Measurements from ENCODE around the gene MYO9A.

The MYO9A gene, protein sequence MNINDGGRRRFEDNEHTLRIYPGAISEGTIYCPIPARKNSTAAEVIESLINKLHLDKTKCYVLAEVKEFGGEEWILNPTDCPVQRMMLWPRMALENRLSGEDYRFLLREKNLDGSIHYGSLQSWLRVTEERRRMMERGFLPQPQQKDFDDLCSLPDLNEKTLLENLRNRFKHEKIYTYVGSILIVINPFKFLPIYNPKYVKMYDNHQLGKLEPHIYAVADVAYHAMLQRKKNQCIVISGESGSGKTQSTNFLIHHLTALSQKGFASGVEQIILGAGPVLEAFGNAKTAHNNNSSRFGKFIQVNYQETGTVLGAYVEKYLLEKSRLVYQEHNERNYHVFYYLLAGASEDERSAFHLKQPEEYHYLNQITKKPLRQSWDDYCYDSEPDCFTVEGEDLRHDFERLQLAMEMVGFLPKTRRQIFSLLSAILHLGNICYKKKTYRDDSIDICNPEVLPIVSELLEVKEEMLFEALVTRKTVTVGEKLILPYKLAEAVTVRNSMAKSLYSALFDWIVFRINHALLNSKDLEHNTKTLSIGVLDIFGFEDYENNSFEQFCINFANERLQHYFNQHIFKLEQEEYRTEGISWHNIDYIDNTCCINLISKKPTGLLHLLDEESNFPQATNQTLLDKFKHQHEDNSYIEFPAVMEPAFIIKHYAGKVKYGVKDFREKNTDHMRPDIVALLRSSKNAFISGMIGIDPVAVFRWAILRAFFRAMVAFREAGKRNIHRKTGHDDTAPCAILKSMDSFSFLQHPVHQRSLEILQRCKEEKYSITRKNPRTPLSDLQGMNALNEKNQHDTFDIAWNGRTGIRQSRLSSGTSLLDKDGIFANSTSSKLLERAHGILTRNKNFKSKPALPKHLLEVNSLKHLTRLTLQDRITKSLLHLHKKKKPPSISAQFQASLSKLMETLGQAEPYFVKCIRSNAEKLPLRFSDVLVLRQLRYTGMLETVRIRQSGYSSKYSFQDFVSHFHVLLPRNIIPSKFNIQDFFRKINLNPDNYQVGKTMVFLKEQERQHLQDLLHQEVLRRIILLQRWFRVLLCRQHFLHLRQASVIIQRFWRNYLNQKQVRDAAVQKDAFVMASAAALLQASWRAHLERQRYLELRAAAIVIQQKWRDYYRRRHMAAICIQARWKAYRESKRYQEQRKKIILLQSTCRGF (N-terminal part only)

DNA sequence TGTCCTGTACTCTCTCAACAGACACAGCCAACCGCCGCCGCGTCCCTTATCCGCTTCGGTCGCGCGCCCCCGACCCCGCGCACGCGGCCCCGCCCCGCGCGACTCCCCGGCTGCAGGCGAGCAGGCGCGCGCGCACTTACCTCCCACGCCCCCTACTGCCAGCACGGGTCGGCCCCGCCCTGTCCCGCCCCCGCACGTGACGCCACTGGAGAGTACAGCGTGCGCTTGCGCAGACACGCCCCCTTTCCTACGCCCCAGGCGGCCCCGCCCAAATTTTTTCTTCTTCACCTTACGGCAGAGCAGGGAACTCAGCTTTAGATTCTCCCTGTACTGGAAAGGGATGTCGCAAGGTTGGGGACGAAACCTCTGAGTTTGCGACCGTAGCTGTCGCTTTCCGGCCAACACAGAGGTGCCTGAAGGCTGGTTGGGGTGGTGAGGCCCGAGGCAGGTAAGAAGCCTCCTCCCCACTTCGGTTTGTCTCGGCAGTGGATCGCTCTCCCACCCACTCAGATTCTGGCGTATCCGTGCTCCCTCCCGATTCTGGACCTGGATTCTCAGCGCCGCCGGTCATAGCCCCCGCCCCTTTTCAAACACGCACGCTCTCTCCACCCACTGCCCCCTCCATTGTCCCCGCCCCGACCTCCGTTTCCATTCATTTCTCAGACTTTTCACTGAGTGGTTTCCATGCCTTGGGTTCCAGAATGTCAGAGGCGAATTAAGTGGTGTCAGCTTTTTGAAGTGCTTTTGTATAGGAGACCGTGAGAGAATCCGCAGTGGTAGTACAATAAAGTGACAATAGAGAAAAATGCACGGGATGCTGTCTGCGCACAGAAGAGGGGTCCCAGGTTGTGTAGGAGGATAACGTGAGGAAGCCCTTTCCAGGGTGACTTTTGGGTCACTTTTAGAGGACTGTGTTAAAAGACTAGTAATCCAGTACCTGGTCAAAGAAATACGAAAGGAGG lies at the start of gene MYO9A, which contains the start of gene SENP8:
Gene MYO9A, minus strand, starts transcription at position 134 of the 962 bp plus-strand sequence. CDS start 71,587 bp downstream, outside the sequence.
Gene SENP8, plus strand, starts transcription at position 387 of the 962 bp plus-strand sequence. CDS start 21,221 bp downstream, outside the sequence.
- Histone ChIP-seq H3K4me3 (peak within 1 kb of the TSS; percentile 74 to 94 (median 90)), H3K27ac (peak within 1 kb of the TSS; percentile 80 to 97 (median 95))

DNA sequence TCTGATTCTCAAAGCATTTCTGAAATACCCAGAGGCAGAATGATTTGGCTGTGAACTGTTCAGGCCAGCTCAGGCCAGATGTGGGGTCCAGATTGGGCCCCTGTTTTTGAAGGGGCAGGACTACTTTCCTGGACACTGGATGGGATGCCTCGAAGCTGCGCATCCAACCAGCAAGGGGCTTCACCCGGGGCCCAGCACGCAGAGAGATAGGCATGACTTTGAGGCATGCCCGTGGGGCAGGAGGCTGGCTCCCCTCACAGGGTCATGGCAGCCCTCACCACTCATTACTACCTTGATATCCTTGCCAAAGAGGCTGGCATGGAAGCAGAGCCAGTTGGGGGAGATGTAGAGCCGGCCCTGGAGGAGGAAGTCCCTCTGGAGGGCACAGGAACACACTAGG lies 49.5 kb upstream of the MYO9A start:
- Histone ChIP-seq H3K27ac (no peak overlapping the region), H3K4me3 (no peak overlapping the region)

DNA sequence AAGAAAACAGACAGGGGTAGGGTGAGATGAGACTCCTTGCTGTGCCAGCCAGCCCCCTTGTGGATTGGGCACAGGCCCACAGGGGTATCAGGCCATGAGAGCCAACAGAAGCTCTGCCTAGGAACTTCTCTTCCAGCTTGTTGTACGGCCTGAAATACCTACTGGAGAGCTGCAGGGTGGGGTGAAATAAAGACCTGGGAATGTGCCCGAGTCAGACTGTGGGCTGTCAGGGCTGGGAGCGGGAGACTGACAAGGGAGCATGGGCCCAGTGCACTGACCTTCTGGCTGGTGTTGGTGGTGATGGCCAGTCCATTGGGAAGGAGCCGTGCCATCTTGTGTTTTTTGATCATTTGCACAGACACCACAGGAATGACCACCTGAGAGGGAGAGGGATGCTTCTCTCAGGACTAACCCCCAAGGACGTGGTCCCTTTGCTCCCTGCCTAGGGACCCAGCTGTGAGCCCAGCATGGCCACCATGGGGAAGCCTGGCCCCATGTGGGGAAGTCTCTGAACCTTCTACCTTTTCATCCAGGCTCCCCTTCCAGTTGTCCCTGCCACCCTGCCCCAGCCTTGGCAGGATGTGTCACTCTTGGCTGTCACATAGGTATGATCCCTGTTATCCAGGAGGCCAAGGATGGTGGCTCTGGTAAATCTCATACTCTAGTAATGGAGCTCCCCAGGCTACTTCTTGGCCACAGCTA lies 48.9 kb upstream of the MYO9A start:
- no peak overlapping the region for H3K4me3 ChIP-seq
- no peak overlapping the region for H3K27ac ChIP-seq

DNA sequence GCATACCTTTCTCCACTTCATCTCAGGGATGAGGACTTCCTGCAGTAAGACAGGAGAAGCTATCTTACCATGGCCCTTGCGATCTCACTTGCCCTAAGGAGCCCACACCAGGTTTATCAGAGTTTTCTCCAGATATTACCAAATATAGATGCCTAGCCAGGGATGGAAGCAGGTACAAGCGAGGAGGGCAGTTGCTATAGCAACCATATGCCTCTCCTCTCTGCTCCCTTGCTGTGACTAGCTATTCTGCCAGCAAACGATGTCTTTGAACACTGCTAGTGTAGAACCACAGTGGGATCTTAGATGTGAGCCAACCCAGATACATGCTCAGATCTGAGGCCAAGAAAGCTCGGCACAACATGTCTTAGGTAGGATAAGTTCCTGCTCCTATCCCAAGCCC lies 45.8 kb upstream of the MYO9A start:
- Histone ChIP-seq H3K27ac (no peak overlapping the region), H3K4me3 (no peak overlapping the region)

DNA sequence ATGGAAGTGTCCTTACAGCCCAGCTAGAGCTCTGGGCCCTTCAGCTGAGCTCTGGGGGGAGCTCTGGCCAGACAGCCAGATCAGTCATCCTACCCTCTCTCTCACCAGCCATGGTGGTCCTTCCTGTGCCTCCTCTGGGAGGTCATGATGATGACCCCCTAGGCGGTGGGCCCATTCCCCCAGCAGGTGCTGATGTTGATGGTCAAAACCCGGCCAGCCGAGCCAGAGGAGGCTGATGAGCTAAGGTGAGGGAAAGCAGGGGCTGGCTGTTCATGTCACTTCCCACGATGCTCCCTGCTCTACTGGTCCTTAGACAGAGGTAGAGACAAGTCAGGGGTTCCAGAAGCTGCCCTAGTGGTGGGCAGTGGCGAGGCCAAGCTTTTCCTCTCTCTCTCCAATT lies 44.6 kb upstream of the MYO9A start:
- no peak overlapping the region for H3K4me3 ChIP-seq
- H3K27ac ChIP-seq: no peak overlapping the region

DNA sequence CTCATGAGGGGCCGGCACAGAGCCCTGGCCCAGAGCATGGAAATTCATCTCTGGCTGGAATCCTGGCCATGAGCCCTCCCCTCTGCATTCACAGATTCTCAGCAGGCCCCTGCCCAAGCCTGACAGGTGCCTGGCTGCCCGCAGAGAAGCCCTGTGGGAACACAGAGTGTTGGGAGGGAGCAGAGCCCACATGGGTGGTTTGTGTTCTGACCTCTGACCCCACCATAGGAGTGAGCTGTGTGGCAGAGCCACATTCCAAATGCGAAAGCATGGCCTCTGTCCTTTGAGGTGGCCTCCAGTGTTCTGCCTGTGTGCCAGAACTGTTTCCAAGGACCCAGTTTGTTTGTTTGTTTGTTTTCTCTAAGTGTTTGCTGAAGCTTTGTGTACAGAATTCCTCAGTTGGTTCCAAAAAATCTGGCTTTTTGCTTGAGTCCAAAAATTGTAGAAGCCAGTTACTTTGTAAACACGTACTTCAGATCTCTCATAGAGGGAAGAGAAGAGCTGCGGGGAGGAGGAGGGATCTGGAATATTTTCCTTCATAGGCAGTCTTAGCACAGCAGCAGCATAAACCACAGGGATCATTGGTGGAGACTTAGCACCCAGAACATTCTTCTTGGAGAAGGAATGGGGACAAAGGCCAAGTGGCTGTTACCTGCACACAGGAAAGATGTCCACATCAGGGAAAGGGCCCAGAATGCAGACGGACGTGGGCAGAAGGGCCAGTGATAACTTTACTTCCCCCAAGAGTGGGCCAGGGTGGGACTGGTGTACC lies 43.6 kb upstream of the MYO9A start:
- no peak overlapping the region for H3K27ac ChIP-seq
- no peak overlapping the region for H3K4me3 ChIP-seq

DNA sequence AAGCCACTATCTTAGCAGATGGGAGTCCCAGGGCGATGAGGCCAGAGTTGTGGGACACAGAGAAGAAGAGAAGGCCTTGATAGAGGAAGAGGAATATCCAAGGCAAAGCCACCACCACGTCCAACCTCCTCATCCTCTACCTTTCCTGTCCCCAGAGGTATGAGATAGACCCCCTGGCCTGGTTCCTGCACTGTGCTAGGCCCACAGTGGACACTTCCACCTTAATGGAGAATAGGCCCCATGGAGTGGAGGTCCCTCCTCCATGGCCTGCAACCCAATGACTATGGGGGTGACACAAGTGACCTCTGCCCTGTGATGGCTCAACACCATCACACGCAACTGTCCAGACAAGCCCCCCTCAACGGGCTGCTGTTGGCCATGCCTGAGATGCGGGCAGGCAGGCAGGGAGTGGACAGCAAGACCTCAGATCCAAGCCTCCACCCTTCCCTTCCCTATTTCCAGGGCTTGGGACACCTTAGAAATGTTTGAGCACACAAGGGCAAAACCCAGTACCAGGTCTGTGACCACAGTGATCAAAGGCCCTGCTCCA lies 42.8 kb upstream of the MYO9A start:
- Histone ChIP-seq H3K27ac (no peak overlapping the region), H3K4me3 (no peak overlapping the region)

DNA sequence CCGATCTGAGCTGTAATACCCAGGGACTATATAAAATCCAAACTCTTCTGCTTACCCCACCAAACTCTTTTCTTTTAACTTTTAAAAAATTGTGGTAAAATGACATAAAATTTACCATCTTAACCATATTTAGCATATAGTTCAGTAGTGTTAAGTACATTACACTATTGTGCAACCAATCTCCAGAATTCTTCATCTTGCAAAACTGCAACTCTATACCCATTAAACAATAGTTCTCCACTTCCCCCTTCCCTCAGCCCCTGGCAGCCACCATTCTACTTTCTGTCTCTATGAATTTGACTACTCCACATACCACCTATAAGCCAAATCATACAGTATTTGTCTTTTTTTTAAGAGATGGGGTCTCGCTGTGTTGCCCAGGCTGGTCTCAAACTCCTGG lies 39.0 kb upstream of the MYO9A start:
- Histone ChIP-seq H3K27ac (no peak overlapping the region), H3K4me3 (no peak overlapping the region)

DNA sequence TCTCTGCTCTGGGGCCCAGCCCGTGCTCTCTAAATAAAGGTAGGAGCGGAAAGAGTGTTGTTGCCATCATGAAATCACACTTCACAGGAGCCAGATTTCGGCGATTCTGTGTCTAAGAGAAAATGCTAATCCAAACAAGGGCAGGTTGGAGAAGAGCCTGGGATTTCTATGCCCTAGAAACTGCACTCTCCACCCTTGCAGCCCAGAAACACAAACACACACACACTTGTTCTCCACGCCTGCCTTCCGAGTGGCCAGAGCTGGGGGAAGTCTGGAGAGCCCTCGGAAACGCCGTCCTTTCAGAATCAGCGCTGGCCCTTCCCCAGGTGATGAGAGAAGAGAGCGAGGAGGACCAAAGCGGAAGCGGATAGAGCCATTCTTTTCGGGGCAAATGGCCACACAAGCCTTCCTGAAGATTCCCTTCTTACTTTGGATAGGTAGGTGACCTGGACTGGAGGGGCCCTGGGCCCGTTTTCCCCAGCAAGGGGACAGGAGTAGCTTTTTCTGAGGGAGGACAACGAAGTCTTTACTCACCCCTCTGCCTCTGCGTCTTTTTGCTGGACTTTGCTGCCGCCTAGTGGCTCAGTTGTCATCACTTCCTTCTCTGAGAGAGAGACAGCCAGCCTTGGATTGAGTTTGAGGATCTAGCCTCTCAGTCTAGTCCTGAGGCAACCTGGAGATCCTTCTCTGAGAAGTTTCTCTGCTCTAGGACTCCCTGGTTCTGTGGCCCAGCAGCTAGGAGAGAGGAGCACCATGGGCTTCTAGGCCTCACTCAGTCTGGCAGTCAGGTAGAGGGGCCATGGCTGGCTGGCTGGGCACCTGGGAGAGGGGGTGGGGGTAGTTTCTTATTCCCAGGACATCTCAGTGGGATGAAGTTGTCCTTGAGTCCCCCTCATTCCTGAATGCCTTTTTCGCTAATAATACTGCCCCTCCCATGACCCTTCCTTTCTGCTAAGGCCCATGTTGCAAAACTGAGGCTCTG lies 38.0 kb upstream of the MYO9A start:
- H3K27ac ChIP-seq: peak overlapping the region in 15 of 21 experiments; percentile 3 to 69 (median 51)

DNA sequence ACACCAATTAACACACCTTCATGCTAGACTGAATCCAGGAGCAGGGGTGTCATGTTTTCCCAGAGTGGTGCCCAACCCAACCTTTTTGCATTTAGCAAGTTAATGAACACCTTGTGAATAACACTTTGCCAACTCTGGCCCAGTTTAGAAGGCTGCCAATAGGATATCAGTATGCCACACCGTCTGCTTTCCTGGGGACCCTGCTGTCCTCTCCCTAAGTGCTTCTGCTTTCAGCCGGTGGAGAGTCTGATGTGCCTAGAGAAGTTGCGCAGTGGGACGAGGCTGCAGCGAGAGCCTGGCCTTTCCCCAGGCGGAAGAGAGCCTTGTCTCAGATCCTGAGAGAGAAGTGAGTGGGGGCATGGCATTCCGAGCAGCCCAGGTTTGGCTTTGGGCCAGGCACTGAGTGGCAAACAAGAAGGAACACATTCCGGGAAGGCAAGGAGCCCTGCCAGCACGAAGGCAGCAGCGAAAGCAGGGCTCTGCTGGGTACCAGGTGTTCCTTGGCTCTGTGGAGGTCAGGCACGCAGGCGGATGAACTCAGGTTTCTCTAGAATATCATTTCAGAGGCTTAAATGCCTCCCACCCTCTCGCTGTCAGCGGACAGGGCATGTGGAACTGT lies 37.2 kb upstream of the MYO9A start:
- peak overlapping the region in 14 of 21 experiments; percentile 6 to 69 (median 47) for H3K27ac ChIP-seq
- peak overlapping the region; percentile 21 to 47 (median 42) for H3K4me3 ChIP-seq

More for the DNA sequence above, 38.0 kb upstream of the MYO9A start:
- peak overlapping the region; percentile 21 to 47 (median 42) for H3K4me3 ChIP-seq

DNA sequence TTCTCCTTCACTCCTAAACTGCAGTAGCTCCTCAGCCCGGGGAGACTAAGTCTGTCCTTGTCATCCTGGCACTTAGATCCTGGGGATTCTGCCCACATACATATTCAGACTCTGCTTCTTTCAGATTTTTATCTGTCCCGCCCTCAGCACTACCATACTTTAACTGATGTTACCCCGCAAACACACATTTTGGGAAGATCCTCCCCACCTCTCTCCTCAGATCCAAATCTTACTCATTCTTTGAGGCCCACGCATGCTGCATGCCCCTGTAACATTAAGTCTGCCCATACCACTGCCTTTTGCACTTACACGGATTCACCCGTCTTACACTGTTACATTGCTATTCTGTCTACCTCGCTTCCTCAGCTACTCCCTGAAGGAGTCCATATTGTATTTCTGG lies 36.4 kb upstream of the MYO9A start:
- no peak overlapping the region for H3K4me3 ChIP-seq
- no peak overlapping the region for H3K27ac ChIP-seq

DNA sequence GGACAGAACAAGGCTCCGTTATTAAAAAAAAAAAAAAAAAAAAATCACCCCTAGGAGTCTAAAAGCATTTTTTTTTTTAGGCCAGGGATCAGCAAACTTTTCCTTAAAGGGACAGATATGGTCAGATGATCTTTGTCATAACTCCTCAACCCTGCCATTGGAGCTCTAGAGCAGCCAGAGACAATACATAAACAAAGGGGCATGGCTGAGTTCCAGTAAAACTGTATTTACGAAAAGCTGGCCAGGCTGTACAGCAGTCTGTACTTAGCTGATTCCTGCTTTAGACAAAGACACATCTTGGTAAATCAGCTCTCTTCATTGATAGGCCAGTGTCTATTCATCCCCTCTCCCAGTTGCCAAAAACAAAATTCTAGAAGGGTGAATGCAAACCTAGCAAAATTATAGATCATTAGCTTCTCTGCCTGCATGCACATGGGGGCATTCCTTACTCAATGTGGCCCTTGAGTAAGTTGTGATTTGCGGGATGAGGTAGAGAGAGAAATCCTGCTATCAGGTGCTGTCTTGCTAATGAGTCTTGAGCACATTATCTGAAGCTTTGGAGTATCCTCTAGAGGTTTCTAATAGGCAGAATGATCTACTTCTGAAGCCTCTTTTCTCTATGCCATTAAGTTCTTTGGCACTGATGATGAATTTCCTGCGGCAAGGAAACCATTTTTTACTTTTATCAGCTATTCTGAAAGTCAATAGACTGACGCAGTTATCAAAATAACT lies 35.5 kb upstream of the MYO9A start:
- H3K4me3 ChIP-seq: no peak overlapping the region
- H3K27ac ChIP-seq: no peak overlapping the region

DNA sequence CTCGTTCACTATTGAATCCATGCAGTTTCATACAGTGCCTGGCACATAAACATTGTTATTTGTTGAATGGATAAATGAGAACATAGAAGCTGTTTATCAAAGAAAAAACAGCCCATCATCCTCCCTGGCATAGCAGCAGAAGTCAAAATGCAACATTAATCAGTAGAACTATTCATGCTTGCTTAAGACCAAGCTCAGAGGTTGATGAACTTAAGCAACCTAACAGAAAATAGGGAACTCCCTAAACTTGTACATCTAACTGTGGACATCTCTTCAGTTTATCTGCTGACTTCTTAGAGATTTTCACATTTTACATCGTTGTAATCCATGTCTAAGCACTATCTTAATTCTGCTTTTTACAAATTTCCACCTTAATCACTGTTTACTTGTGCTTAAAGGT lies 29.5 kb upstream of the MYO9A start:
- no peak overlapping the region for H3K4me3 ChIP-seq
- no peak overlapping the region for H3K27ac ChIP-seq

DNA sequence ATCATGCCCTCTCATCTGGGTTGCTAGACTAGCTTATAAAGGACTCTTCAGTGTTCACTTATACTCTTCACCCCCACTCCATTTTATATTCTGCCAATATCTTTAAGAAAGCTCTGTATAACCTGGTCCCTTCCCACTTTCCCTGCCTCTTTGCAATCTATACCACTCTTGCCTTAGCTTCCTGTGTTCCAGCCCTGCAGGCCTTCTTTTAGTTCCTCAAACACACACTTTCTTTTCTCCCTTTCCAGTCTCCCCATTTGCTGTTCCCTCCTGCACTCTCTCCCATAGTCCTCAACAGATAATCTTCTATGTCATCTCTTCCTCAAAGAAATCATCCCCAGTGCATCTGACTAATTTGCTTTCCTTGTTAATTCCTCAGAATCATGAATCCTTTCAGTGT lies 29.0 kb upstream of the MYO9A start:
- Histone ChIP-seq H3K27ac (no peak overlapping the region), H3K4me3 (no peak overlapping the region)

DNA sequence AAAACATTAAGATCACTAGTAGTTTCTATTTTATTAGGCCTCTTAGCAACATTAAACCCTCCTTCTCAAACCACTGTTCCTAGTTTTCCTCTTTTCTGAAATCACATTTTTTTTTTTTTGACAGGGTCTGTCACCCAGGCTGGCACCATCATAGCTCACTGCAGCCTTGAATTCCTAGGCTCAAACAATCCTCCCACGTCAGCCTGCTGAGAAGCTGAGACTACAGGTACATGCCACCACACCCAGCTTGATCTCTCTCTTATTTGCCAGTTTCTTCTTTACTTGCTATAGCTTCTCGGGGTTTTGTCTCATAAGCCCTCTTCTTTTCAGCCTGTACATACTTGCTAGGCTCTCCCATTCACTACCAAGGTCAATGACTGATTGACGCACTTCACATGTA lies 28.3 kb upstream of the MYO9A start:
- H3K4me3 ChIP-seq: no peak overlapping the region
- no peak overlapping the region for H3K27ac ChIP-seq
